WERI-Rb-1 (cell line): ENCODE measurements around the gene KCND2.

Experiments used
- DNase-seq: peaks from one replicate; pipeline ENCODE4 v3.0.0-alpha.2; 2020
- H3K27ac ChIP-seq: fragments of 250-450 bp; sonication (Bioruptor Pico); 2 replicates; pipeline ENCODE4 v1.5.1; 2020; ENCODE audit warnings: mild to moderate bottlenecking, moderate library complexity
- H3K27me3 ChIP-seq: fragments of 250-450 bp; sonication (Bioruptor Pico); 2 replicates; pipeline ENCODE4 v1.5.1; 2021; ENCODE audit warnings: mild to moderate bottlenecking, low read depth, moderate library complexity; ENCODE audit not compliant: insufficient read depth, severe bottlenecking
- H3K36me3 ChIP-seq: fragments of 250-450 bp; sonication (Bioruptor Pico); 2 replicates; pipeline ENCODE4 v1.5.1; 2020; ENCODE audit warnings: mild to moderate bottlenecking, moderate library complexity
- H3K4me3 ChIP-seq: 2 replicates; pipeline ENCODE4 v1.5.1; 2011; ENCODE audit warnings: low read depth, mild to moderate bottlenecking, control low read depth, low read length
- H3K9me3 ChIP-seq: fragments of 250-450 bp; sonication (Bioruptor Pico); 2 replicates; pipeline ENCODE4 v1.5.1; 2021; ENCODE audit warnings: mild to moderate bottlenecking, moderate library complexity; ENCODE audit not compliant: severe bottlenecking
- CTCF ChIP-seq: IDR thresholded peaks from 2 replicates; pipeline ENCODE4 v1.5.1; 2011; ENCODE audit warnings: low read depth, mild to moderate bottlenecking, control low read depth, inconsistent platforms, low read length

KCND2 gene

GRCh38 chr7:120615703-120616102 is 342.7 kb downstream of the KCND2 start:
- no peaks in the 10 kb centered on the region for H3K9me3 ChIP-seq
- H3K4me3 ChIP-seq, result no peak overlapping the region
- no peaks in the 10 kb centered on the region for H3K36me3 ChIP-seq
- DNase-seq, result no peak
- TF ChIP-seq CTCF, result no peak
- H3K27me3 ChIP-seq, result no peaks in the 10 kb centered on the region
- H3K27ac ChIP-seq, result no peak overlapping the region

GRCh38 chr7:120617275-120617674 is 344.3 kb downstream of the KCND2 start:
- DNase-seq, result no peak
- H3K36me3 ChIP-seq, result no peaks in the 10 kb centered on the region
- TF ChIP-seq CTCF, result no peak
- no peak overlapping the region for H3K27ac ChIP-seq
- no peak overlapping the region for H3K4me3 ChIP-seq
- H3K9me3 ChIP-seq, result no peaks in the 10 kb centered on the region
- H3K27me3 ChIP-seq, result no peaks in the 10 kb centered on the region

GRCh38 chr7:120628251-120628650 is 355.3 kb downstream of the KCND2 start:
- Histone ChIP-seq H3K36me3 (no peaks in the 10 kb centered on the region), H3K9me3 (no peaks in the 10 kb centered on the region), H3K27me3 (no peaks in the 10 kb centered on the region), H3K27ac (no peak overlapping the region), H3K4me3 (no peak overlapping the region)
- no peak for TF ChIP-seq CTCF
- no peak for DNase-seq

GRCh38 chr7:120639884-120640283 is 366.9 kb downstream of the KCND2 start:
- no peak overlapping the region for H3K27ac ChIP-seq
- DNase-seq, result no peak
- H3K27me3 ChIP-seq, result no peaks in the 10 kb centered on the region
- no peak for TF ChIP-seq CTCF
- no peaks in the 10 kb centered on the region for H3K36me3 ChIP-seq
- no peaks in the 10 kb centered on the region for H3K9me3 ChIP-seq
- no peak overlapping the region for H3K4me3 ChIP-seq

GRCh38 chr7:120645966-120646365 is 373.0 kb downstream of the KCND2 start:
- DNase-seq, result no peak
- H3K36me3 ChIP-seq, result no peaks in the 10 kb centered on the region
- no peaks in the 10 kb centered on the region for H3K27me3 ChIP-seq
- TF ChIP-seq CTCF, result no peak
- no peaks in the 10 kb centered on the region for H3K9me3 ChIP-seq
- no peak overlapping the region for H3K4me3 ChIP-seq
- no peak overlapping the region for H3K27ac ChIP-seq

- Histone ChIP-seq H3K36me3 (no peaks in the 10 kb centered on the region), H3K9me3 (no peaks in the 10 kb centered on the region), H3K4me3 (no peak overlapping the region), H3K27ac (no peak overlapping the region), H3K27me3 (no peaks in the 10 kb centered on the region)
- TF ChIP-seq CTCF, result no peak
- DNase-seq, result no peak
These were observed 381.3 kb downstream of the KCND2 start for GRCh38 chr7:120654241-120654640.
